Fibroblast of skin of right quadriceps (primary cell): ENCODE results near the gene MAN2A2.
"Not testable (repeated sequence)": the region's sequence is repeated elsewhere in the genome, so short reads cannot be mapped to it uniquely, and the experiment has no call there.

Experiments used
- DNase-seq: peaks from one replicate; pipeline ENCODE4 v3.0.0-alpha.2; 2013

MAN2A2 gene

GRCh38 chr15:90905306-90906180, 2.4 kb downstream of the MAN2A2 start:
- DNase-seq: no peak

GRCh38 chr15:90906181-90906849, 3.2 kb downstream of the MAN2A2 start:
- DNase-seq: no peak

GRCh38 chr15:90907051-90907660, 4.1 kb downstream of the MAN2A2 start:
- DNase-seq: no peak

GRCh38 chr15:90907838-90908507, 4.9 kb downstream of the MAN2A2 start:
- DNase-seq: no peak

GRCh38 chr15:90909449-90909848, 6.3 kb downstream of the MAN2A2 start:
- DNase-seq: not testable (repeated sequence)

- DNase-seq: no peak
Observed at GRCh38 chr15:90909976-90910375, 6.9 kb downstream of the MAN2A2 start.

GRCh38 chr15:90910441-90911301, 7.6 kb downstream of the MAN2A2 start:
- no peak for DNase-seq

GRCh38 chr15:90911302-90911623, 8.2 kb downstream of the MAN2A2 start:
- no peak for DNase-seq

GRCh38 chr15:90911906-90912769, 9.0 kb downstream of the MAN2A2 start:
- no peak for DNase-seq

- DNase-seq: no peak
Observed at GRCh38 chr15:90912770-90913075, 9.6 kb downstream of the MAN2A2 start.

- DNase-seq: no peak
Observed at GRCh38 chr15:90913398-90913944, 10.4 kb downstream of the MAN2A2 start.

GRCh38 chr15:90914305-90915080, 11.4 kb downstream of the MAN2A2 start:
- DNase-seq: no peak

GRCh38 chr15:90915216-90915807, 12.2 kb downstream of the MAN2A2 start:
- DNase-seq: no peak

GRCh38 chr15:90915808-90916440, 12.8 kb downstream of the MAN2A2 start:
- no peak for DNase-seq

- DNase-seq: no peak
Observed at GRCh38 chr15:90916461-90916860, 13.4 kb downstream of the MAN2A2 start.

GRCh38 chr15:90917569-90917968, 14.5 kb downstream of the MAN2A2 start:
- DNase-seq: no peak

- DNase-seq: no peak
Observed at GRCh38 chr15:90918034-90918788, 15.1 kb downstream of the MAN2A2 start.

- DNase-seq: no peak
Observed at GRCh38 chr15:90918835-90919234, 15.7 kb downstream of the MAN2A2 start.

GRCh38 chr15:90921887-90922286, 18.8 kb downstream of the MAN2A2 start:
- DNase-seq: no peak
